Raji (cell line): ENCODE data around the gene CAPN10.

Experiments used
- POLR2A ChIP-seq: IDR thresholded peaks from 2 replicates; pipeline ENCODE4 v1.6.1; 2011; ENCODE audit warnings: low read depth, low read length, control low read depth; ENCODE audit not compliant: insufficient read depth

The CAPN10 gene

DNA sequence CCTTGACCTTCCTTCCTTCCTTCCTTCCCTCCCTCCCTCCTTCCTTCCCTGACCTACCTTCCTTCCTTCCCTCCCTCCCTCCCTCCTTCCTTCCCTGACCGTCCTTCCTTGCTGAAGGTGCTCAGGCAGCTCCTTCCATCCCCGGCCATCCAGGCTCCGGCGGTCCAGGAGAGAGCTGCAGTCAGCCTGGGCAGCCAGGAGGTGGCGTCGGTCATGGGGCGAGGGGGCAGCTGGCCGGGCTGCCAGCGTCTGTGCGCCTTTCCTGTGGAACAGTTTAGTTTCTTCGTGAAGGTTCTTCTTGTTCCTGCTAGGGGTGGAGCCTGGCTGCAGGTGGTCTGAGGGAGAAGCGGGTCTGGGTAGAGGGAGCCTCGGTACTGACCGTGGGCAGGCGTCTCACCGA is 54.4 kb downstream of the CAPN10 start:
- TF ChIP-seq POLR2A: no peak

DNA sequence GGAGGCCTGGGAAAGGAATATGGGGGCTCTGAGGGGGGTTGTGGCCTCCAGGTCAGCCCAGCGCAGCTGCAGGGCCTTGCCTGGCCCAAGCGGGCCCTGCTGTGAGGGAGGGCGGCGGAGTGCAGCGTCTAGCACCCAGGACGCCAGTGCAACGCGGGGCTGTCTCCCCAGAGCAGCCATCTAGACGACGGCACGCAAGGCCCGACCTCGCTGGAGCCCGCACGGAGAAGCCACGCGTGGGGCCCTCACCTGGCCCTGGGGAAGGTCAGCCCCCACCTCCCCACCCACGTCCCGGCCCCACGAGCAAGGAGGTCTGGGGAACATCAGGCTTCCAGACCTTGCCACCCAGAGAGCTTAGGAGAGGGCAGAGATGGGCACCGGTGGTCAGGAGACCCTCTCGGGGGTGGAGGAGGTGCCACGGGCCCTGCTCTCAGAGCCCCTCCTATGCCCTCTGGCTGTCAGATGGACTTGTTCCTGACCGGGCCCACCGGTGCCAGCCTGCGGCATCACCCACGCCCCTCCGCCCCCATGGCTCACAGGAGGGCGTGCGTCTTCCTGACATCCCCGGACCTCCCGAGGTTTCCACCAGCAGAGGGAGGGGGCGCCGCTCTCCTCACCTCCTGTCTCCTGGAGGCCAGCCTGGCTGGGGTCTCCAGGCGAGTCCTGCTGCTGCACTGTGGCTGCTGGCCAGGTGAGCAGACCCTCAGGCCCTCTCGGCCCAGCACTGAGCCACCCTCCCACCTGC is 55.7 kb downstream of the CAPN10 start:
- TF ChIP-seq POLR2A: no peak

DNA sequence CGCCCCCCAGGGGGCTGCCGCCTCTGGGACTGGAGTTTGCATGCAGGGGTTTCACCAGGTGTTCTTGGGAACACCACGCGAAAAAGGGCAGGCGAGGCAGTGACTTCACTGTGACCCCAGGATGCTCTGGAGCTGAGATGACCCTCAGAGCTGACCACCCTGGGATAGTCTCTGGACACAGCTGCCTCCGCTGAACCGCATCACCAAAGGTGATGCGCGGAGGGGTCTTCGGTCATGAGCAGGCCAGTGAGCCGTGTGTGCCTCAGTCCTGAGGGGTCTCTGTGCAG is 56.2 kb downstream of the CAPN10 start:
- TF ChIP-seq POLR2A: no peak

DNA sequence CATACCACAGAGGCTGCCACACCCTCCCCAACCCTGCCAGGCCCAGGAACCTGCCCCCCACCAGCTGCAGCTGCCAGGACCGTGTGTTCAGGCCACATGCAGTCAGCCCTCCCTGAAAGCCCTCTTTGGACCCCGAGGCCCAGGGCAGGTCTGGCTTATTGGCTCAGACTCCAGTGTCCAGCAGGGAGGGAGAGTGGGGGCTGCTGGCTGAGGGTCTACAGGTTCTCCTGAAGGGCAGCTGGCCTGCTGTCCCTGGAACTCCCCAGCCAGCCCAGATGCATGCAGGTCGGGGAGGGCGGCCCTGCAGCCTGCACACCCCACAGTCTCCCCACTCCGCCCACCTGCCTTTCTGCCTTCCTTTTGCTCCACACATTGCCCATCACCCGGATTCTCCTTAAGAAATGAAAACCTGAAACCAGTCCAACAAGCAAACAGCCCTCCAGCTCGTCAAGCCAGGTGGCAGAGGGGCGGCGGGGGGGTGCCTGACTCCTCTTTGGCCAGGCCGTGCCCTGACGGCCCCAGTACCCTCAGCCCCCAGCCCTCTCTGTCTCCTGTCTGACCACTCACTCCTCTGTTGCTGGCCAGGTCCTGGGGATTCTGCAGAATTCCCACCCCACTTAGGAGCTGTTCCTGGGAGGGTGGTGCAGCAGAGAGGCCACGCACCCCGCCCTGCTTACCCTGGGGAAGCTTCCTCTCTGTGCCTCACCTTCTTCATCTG is 56.7 kb downstream of the CAPN10 start:
- TF ChIP-seq POLR2A: no peak

DNA sequence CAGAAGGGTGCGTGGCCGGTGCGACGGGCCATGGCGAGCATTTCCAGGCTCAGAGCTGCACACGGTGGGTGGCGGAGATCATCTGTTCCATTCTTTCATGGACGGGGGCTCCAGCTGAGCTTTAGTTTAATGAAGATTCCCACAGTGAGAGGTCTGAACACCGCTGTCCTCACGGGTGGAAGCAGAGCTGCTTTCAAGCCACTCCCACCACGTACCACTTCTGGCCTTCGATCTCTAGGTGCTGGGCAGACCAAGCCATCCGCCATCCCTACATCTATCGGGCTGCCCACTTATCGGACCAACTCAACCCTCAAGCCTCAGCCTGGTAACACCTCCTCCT is 57.2 kb downstream of the CAPN10 start:
- TF ChIP-seq POLR2A: no peak

DNA sequence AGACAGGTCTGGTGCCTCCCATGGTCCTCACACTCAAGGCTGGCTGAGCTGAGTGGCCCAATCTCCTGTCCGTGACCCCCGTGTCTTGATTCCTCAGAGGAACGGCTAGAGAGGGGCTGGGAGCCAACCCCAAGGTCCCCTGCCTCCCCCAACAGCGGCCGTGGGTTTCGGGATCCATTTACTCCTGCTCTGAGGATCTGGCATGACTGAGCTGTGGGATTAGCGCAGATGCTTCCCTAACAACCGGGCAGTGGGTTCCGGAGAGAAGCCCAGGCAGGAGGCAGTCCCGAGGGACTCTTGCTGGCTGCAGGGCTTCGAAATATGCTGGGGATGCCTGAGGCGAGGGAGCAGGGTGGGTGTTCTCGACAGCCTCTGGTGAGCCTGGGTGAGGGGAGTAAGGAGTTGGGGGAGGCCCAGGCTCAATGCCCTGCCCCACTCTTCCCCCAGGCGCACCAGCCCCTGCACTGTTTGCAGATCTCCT is 57.7 kb downstream of the CAPN10 start:
- TF ChIP-seq POLR2A: no peak

DNA sequence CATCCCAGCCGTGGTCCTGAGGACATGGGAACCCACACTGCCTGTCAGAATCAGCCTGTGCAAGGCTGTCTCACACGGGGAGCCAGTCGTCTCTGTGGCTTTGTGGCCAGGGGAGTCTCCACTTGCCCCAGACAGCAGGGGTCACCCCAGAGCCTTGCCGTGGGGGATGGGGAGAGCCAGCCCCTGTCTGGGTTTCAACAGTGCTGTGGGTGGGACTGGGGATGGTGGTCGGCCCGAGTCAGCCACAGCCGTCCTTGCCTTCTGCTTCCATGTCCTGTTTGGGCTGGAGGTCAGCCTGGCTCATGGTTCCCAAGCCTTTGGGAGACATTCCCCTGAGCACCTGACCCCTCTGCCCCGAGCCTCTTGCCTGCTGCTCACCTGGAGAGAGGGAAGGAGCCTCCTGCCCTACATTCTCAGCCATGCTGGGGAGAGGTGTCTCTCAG is 58.3 kb downstream of the CAPN10 start:
- TF ChIP-seq POLR2A: no peak

DNA sequence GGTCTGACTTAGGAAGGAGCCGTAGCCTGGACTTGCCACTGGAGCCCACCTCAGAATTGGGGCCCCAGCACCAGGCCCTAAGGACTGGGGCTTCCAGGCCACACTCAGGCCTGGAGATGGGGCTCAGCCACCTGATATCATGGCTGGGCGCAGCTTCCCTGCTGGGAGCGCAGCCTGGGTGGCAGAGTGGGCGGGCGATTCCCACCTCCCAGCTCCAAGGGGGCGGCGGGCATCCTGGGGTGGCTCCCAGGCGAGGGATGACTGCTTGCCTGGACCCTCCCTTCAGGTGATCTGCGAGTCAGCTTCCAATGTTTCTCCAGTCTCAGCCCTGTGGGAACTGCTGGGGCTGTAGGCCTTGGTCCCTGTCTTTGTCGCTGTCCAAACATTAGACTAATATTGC is 58.8 kb downstream of the CAPN10 start:
- no peak for TF ChIP-seq POLR2A

DNA sequence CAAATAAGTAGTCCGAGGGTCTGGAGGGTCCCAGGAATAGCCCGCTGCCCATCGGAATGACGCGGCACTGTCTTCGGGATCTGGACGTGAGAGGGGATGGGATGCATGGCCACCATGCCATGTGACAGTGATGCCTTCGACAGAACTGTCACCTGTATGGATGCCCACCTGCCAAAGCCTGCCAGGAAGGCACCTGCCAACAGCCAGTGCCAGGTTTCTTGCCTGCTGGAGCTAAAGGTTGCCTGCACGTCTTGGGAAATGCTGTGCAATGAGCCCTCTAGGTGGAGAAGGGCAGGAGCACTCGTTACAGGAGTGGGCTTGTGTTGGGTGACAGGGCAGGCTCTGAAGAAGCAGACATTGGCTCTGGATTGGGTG is 59.3 kb downstream of the CAPN10 start:
- TF ChIP-seq POLR2A: no peak

DNA sequence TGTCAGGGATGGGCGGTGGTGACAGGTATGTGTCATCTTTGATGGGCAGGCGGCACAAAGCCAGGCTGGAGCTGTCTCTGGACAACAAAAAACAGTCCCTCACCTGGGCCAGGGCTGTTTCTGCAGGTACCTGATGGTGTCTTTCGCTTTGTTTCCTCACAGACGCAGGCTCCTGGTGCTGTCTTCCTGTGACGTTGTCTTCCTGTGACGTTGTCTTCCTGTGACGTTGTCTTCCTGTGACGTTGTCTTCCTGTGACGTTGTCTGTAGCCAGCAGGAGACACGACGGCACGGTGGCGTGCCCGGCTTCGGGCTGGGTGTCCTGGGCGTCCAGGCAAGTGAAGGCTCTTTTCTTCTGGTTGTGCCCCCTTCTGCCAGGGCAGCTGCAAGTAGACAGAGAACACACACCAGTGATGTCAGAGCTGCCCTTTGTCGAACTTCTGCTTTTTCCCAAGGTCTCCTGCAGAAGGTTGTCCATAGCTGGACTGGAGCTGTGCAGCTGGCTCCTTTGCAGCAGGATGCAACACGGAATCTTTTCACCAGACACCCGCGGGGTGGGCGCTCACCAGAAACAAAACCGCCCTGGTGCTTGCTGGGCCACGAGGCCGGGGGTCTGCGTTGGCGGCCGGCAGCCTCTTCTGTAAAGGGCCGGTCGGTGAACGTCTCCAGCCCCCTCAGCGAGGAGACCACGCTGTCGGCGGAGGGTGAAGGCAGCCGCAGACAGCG is 59.8 kb downstream of the CAPN10 start:
- no peak for TF ChIP-seq POLR2A

DNA sequence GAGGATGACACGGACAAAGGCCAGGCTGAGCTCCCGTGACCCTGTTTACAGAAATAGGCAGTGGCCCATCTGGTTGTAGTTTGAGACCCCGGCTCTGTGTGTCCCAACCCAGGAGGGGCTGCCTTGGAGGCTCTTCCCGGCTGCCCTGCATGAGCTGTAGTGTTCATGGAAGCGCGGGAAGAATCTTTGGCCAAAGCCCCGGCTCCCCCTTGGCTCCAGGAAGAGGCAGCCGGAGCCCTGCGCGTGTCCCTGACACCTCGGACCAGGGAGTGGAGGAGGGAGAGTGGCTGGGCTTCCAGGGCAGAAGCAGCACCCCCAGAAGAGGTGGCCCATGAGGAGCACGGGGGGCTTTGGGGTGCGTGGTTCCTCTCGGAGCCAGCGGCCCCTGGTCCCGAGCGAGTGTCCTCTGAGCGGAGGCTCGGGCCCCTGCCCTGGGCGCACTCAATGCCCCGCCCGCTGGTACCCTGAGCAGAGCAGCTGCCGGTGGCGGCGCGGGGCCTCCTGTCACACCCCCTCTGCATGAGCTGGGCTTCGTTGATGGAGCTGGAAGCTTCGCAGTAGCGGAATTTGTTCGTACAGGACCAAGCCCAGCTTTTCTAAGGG is 60.5 kb downstream of the CAPN10 start:
- TF ChIP-seq POLR2A: no peak

DNA sequence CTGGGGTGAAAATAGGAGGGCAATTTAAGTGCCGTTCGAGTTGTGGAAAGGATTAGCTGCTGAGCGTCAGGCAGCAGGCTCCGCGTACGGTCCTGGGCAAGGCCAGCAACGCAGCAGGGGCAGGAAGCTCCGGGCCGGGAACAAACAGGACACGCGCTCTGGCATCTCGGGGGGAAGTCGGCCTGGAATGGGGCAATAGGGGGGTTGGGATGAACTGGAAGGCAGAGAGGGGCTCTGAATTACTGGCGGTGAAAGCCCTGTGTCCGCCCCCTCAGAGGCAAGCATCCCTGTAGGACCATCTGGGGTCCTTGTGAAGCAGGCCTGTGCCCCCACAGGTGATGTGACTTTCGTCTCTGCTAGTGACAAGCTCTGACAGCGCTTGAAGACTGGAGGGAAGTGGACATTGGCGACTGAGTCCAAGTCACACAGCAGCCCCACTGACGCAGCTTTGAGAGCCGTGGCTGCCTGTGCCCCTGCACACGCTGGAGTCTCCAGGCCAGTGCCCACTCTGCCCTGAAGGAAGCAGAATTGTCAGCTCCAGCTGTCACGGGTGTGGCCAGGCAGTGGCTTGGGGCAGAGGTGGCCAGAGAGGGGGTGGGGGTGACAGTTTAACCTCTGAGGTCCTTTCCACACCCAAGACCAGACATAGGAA is 61.1 kb downstream of the CAPN10 start:
- no peak for TF ChIP-seq POLR2A

DNA sequence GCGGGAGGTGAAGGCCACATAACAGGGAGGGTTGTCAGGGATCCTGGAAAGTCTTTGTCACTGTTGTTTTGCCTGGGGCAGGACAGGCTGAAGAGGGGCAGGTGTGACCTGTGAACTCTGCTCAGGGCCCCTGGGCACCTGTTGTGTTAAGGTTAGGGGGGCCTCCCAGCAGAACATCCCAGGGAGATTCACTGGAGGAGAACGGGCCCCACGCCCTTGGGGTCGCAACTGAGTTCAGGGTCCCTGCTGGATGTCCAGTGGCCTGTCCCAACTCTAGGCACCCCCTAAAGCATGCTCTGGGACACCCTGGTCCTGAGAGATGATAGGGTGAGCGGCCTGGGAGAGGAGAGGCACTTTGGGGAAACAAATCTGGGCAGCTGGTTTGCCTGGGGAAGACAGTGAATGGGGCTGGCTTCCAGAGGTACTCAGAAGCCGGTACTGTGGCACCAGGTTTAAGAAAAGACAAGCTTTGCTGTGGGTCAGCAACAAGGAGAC is 61.7 kb downstream of the CAPN10 start:
- no peak for TF ChIP-seq POLR2A
